Skeletal muscle tissue (tissue), 4 donors: ENCODE data around the gene CAMK1D. TPM values are rescaled to one million over a fixed set of nuclear protein-coding genes. Genes with fewer than 3 reads are reported as not detected.
A peak's percentile ranks its signal among the peaks of the same experiment; 100 is the strongest.
"Not testable (repeated sequence)": the region's sequence is repeated elsewhere in the genome, so short reads cannot be mapped to it uniquely, and the experiment has no call there.

Source experiments
- H3K27ac ChIP-seq: one replicate; pipeline ENCODE4 v1.7.0; 2013; ENCODE audit warnings: mild to moderate bottlenecking, low read depth, low read length, inconsistent platforms
- H3K27me3 ChIP-seq, 3 donors: one replicate each; pipeline ENCODE4 v1.7.0; 2013; ENCODE audit warnings: low read length in 3 of 3; ENCODE audit not compliant: control insufficient read depth in 3 of 3, insufficient read depth in 3 of 3
- H3K36me3 ChIP-seq, 3 donors: one replicate each; pipeline ENCODE4 v1.7.0; 2013; ENCODE audit warnings: low read length in 3 of 3; ENCODE audit not compliant: control insufficient read depth in 3 of 3, insufficient read depth in 3 of 3
- H3K4me1 ChIP-seq, 3 donors: one replicate each; pipeline ENCODE4 v1.7.0; 2013; ENCODE audit warnings: low read length in 3 of 3, mild to moderate bottlenecking in 3 of 3; ENCODE audit not compliant: control insufficient read depth in 3 of 3, insufficient read depth in 3 of 3
- H3K4me3 ChIP-seq, 3 donors: one replicate each; pipeline ENCODE4 v1.7.0; 2013; ENCODE audit warnings: low read length in 3 of 3
- H3K9ac ChIP-seq, 3 donors: one replicate each; pipeline ENCODE4 v1.7.0; 2013; ENCODE audit warnings: low read length in 3 of 3, mild to moderate bottlenecking in 3 of 3, moderate library complexity in 2 of 3, low read depth in 1 of 3
- H3K9me3 ChIP-seq, 3 donors: one replicate each; pipeline ENCODE4 v1.7.0; 2013; ENCODE audit warnings: low read length in 3 of 3; ENCODE audit not compliant: control insufficient read depth in 3 of 3
- total RNA-seq: library from RNA; depleted of rRNA; stranded (reverse); fragments of >200 nt; gene quantifications from one replicate; pipeline ENCODE4 v1.2.3, GENCODE V29; 2014
- donor health status: Osteomylitis.

Gene CAMK1D
- total RNA-seq, 1 donor from 2014 or later: 2.1 TPM

DNA sequence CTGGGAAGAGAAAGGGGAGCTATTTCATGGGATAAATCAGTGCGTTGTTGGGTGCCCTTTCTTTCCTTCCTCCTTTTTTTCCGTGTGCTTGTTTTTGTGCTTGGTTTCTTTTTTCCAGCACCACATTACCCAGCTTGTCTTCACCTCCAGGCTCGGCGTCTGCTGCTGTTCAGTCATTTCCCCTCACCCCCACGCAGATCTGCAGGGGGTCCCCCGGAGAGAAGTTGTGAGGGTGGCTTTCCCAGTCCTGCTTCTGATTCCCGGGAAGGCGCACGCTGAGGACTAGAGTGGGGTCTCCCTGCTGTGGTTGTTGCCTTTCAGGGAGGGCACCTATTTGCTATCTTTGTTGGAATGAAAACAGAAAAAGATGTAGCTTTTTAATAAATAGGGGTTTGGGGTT lies 1.6 kb downstream of the CAMK1D start:
- Histone ChIP-seq H3K9me3 (no peaks in the 10 kb centered on the region), H3K27ac (no peak overlapping the region)

DNA sequence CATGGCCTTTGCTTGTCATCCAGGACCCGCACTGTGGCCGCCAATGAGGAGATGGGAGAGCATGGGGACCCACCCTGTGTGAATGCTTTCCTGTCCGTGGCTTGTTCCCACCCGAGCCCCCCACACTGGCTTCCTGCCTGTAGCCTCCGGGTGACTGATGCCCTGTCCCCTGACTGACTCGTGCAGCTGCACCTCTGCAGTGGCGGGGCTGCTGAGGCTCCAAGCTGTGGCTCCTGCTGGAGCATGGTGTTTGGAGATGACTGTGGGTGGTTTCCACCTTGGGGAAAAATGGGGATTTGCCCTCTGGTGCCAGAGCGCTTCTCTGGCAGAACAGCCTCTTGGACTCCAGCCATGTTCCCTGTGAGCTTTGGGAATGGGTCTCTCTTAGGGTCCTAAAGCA lies 2.1 kb downstream of the CAMK1D start:
- H3K27me3 ChIP-seq: peaks cover 13 to 32% (median 18%) of the 10 kb centered on the region in 3 donors
- no peak overlapping the region for H3K9ac ChIP-seq
- H3K4me3 ChIP-seq: peak overlapping the region in 1 of 3 donors; percentile 90
- no peaks in the 10 kb centered on the region for H3K36me3 ChIP-seq
- H3K4me1 ChIP-seq: peaks cover 15 to 19% (median 18%) of the 10 kb centered on the region in 3 donors
- no peak overlapping the region for H3K27ac ChIP-seq
- H3K9me3 ChIP-seq: no peaks in the 10 kb centered on the region

More for the DNA sequence above, 1.6 kb downstream of the CAMK1D start:
- Histone ChIP-seq H3K4me3 (peak overlapping the region; percentile 80 to 90 (median 83)), H3K27me3 (peaks cover 13 to 32% (median 18%) of the 10 kb centered on the region in 3 donors), H3K4me1 (peaks cover 15 to 19% (median 18%) of the 10 kb centered on the region in 3 donors), H3K36me3 (no peaks in the 10 kb centered on the region), H3K9ac (peak overlapping the region in 1 of 3 donors; percentile 74)

DNA sequence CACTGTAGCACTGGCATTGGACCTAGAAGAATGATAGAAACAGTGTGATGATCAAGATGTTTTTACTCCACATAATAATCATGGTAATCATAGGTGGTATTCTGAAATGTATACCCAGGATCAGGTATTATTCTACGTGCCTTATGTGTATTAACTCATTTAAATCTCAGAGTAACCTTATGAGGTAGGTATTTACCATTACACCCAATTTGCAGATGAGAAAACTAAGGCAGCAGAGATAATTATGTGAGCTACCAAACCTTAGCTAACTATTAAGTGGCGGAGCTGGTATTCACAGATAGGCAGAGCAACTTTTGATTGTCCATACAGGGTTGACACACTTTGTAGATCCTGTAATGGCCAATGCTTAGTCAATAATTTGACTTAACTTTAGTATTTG lies 2.5 kb downstream of the CAMK1D start:
- no peak overlapping the region for H3K9ac ChIP-seq
- H3K9me3 ChIP-seq: no peaks in the 10 kb centered on the region
- peaks cover 15 to 19% (median 18%) of the 10 kb centered on the region in 3 donors for H3K4me1 ChIP-seq
- H3K27me3 ChIP-seq: peaks cover 13 to 29% (median 18%) of the 10 kb centered on the region in 3 donors
- no peaks in the 10 kb centered on the region for H3K36me3 ChIP-seq
- peak overlapping the region in 1 of 3 donors; percentile 90 for H3K4me3 ChIP-seq
- no peak overlapping the region for H3K27ac ChIP-seq

GRCh38 chr10:12353399-12354242 lies 4.3 kb downstream of the CAMK1D start:
- no peaks in the 10 kb centered on the region for H3K9me3 ChIP-seq
- H3K4me1 ChIP-seq: peaks cover 11 to 19% (median 15%) of the 10 kb centered on the region in 3 donors
- H3K9ac ChIP-seq: no peak overlapping the region
- no peaks in the 10 kb centered on the region for H3K36me3 ChIP-seq
- H3K27ac ChIP-seq: no peak overlapping the region
- H3K27me3 ChIP-seq: peaks cover 13 to 19% (median 18%) of the 10 kb centered on the region in 3 donors
- H3K4me3 ChIP-seq: no peak overlapping the region

GRCh38 chr10:12354696-12355095 lies 5.3 kb downstream of the CAMK1D start:
- Histone ChIP-seq H3K4me1 (peaks cover 11 to 19% (median 15%) of the 10 kb centered on the region in 3 donors), H3K27me3 (peaks cover 13 to 18% (median 17%) of the 10 kb centered on the region in 3 donors)
- H3K36me3 ChIP-seq, H3K9ac ChIP-seq, H3K4me3 ChIP-seq, H3K9me3 ChIP-seq, H3K27ac ChIP-seq: not testable (repeated sequence)

- Histone ChIP-seq H3K27me3 (peaks cover 9 to 14% (median 13%) of the 10 kb centered on the region in 3 donors), H3K9ac (no peak overlapping the region), H3K4me1 (peaks cover 7 to 12% (median 9%) of the 10 kb centered on the region in 3 donors), H3K9me3 (no peaks in the 10 kb centered on the region), H3K27ac (no peak overlapping the region), H3K36me3 (no peaks in the 10 kb centered on the region), H3K4me3 (no peak overlapping the region)
These were observed 6.0 kb downstream of the CAMK1D start for GRCh38 chr10:12355384-12355783.

DNA sequence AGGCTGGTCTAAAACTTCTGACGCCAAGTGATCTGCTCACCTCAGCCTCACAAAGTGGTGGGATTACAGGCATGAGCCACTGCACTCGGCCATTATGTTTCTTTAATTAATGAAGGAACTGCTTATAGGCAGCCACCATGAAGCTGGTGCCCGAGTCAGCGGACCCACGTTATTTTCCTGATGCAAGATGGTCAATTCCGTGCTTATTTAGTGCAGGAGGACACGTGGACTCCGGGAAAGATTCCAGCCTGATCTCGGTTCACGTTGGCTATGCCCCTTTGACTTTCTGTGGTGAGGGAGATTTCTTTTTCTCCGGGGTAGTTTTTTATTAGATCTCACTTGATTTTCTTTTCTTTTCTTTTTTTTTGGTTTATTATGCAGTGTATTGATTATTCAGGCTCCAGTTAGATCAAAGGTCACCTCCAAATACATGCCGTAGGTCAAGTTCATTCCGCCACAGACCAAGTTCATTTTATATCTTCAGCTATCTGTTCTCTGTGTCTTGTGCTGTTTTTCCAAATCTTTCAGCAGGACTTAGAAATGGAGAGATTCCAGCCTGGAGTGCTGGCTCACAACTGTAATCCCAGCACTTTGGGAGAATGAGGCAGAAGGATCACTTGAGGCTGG lies 8.3 kb downstream of the CAMK1D start:
- Histone ChIP-seq H3K36me3 (no peaks in the 10 kb centered on the region), H3K4me3 (no peak overlapping the region), H3K9ac (no peak overlapping the region)

DNA sequence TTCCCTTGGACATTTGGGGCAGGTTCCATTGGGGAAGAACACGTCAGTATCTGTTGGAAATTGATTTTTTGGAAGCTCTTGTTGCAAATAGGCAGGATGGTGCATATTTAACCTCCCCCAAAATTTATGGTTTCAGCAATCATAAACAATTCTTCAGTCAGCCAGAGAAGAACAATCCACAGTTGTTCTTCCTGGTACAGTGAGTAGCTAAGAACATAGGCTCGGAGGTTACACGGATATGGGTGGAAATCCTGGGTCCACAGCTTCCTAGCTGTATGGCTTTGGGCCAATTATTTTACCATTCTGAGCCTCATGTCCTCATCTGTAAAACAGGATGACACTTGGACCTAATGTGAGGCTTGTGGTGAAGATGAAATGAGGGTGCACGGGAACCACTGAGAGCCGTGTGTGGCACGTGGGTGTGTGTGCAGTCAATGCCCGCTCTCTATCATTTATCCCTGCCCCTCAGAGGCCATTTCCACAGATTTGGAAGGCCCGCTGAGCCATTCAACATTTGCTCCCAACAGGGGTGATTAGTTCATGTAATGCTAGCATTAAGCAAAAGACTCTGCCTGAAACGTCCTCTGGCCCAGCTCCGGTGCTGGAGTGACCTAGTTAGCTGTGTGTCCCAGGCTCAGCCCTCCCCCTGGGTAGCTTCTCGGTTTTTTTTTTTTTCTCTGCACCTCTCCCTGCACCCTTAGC lies 9.7 kb downstream of the CAMK1D start:
- no peaks in the 10 kb centered on the region for H3K4me1 ChIP-seq
- no peak overlapping the region for H3K27ac ChIP-seq
- no peaks in the 10 kb centered on the region for H3K27me3 ChIP-seq
- no peak overlapping the region for H3K9ac ChIP-seq
- H3K4me3 ChIP-seq: no peak overlapping the region
- no peaks in the 10 kb centered on the region for H3K36me3 ChIP-seq
- H3K9me3 ChIP-seq: no peaks in the 10 kb centered on the region

More for the DNA sequence above, 8.3 kb downstream of the CAMK1D start:
- Histone ChIP-seq H3K27ac (no peak overlapping the region), H3K9me3 (no peaks in the 10 kb centered on the region), H3K27me3 (peaks cover 0 to 2% (median 0%) of the 10 kb centered on the region in 3 donors), H3K4me1 (no peaks in the 10 kb centered on the region)

DNA sequence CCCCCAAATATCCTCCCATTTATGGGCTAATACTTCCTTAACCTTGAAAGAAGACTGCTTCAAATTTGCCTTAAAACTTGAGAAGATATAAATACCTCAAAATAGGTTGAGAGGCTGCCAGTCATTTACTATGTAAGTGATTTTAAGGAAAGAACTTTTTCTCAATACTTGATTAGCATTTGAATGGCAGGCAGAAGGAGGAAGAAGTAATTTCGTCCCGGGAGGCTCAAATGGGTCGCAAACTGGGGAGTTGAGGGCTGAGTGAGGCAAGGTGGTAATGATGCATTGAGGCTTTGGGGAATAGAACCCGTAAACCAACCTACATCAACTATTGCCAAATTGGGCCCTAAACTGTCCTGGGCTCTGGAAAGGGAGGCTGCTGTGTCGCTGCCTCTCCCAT lies 11.1 kb downstream of the CAMK1D start:
- Histone ChIP-seq H3K4me1 (no peaks in the 10 kb centered on the region), H3K27ac (no peak overlapping the region), H3K9me3 (no peaks in the 10 kb centered on the region), H3K4me3 (no peak overlapping the region), H3K27me3 (no peaks in the 10 kb centered on the region), H3K36me3 (no peaks in the 10 kb centered on the region), H3K9ac (no peak overlapping the region)
